Middle frontal gyrus (tissue), 1 donor: ENCODE measurements around the gene JTB.

ENCODE experiments used
- DNase-seq: peaks from one replicate; pipeline ENCODE4 v3.0.0-alpha.2; 2015; ENCODE audit warnings: low spot score; ENCODE audit errors: extremely low spot score

JTB gene

DNA sequence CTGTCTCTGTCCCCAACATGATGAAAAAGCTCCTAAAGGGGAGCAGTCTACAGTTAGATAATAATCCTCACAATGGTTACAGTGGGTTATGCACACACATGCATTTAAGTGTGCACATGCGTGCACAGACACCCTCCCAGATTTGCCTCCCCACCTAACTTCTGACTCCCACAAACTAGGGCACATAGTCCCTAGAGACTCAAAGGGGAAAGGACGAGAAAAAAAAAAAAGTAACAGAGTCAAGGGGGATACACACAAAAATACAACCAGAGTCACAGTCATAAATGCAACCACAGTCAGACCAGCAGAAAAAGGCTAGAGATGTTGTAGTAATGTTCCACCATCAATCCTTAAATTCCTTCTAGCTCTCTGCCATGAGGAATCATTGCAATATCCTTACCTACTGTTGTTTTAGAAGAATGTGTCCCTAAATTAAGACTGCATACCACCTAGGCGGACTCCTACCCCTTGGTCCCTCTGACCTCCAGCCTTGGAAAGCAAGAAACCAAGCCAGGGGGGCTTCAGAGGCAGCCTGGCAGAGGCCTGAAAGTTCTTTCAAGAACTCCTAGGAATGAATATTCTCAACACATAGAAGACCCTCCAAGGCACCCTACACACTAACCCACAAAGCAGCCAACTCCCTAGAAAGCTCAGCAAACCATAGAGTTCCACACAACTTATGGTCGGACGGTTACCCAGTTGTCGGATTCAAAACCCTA lies 20.3 kb downstream of the JTB start:
- no peak for DNase-seq

DNA sequence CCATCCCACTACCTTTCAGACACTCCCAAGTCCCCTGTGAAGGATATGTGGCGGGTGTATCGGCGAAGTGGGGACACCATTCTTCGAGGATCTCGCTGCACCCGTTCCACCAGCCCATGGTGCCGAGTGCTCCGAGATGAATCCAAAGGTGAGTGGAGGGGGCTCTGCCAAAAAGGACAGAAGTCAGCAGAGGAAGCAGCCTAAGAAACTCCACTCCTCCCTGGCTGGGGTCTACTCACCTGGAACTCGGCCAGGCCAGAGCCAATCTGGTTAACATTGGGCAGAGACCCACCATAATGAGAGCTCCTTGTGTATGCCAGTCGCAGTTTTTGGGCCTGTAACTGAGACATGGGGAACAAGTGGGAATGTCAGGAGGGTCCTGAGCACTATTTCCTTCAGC lies 22.6 kb downstream of the JTB start:
- DNase-seq: no peak

DNA sequence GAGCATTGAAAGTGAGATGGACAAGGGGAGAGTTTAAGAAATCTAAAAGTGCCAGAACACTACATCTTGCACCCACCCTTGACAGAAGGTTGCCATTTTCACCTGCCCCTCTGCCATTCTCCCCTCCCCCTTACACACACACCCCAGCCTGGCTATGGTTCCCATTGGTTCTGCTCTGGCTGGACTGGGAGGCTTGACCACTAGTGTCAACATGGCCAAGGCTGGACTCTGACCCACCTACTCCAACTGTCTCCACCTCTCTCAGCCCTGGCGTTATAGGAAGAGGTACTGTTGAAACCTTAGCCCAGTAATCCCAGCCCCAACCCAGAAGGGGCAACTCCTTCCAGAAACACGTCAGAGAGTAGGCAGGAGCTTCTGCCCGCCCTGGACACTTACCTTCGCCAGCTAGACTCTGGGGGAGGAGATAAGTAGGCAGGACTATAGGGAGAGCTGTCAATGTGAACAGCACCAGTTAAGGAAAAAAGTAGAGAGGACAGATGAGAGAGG lies 23.6 kb downstream of the JTB start:
- no peak for DNase-seq

DNA sequence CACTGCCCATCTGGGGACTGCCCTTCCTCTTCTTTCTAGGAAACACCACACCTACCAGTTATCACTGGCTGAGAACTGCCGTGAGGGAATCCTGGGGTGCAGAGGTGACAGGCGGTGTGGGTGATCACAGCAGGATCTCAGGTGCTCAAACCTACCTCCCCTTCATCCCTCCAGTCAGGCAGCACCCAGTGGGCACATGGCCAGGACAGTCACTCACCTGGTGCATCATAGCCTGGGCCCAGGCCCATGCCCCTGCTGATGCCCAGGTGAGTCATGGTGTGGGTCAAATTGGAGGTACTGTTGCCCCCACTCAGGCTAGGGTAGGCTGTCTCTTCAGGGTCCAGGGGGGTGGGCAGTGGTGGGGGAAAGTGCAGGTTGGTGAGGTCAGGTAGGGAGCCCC lies 25.7 kb downstream of the JTB start:
- DNase-seq: no peak

DNA sequence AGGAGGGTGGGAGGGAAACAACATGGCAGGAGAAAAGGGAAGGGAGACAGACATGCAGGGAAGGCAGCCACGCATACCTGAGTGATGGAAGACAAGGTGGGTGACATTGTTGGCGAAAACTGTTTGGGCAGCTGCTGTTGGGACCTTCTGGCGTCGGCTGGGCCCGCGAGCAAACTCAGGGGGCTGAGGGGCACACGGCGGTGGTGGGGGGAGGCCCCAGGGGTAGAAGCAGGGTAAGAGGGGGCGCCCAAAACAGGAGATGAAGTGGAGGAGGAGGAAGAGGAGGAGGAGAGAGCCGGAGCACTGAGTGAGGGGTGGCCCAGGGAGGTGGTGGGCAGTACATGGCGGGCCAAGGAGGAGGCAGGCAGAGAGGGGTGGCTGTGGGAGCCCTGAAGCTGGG lies 26.3 kb downstream of the JTB start:
- DNase-seq: no peak

DNA sequence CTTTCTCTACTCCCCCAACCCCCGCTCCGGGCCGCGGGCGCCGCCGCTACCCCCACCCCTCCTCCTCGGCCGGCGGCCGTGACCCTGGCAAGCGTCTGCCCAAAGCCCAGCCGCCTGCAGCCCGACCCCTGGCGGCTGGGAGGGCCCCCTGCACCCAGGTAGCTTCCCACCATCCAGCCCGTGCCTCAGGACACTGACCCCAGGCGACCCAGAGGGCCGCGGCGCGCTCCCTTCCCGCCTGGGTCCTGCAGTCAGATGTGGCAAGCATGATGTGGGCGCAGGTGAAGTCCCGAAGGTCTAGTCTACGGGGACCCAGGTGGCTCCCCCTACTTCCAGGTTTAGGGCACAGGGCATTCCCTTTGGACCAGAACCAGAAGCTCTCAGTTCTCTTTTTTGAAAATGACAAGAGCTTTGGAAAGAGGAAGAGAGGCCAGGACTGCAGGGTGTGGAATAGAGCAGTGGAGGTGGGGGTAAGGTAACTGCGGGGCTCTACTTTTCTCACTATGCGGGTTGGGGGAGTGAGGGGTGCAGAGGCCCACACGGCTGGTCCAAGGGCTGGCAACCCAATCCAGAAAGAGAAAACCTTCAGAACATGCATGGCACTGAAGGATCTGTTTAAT lies 30.7 kb downstream of the JTB start, which contains the start of gene DENND4B:
DENND4B (minus strand) TSS at position 97 of the 620 bp plus-strand sequence. CDS start 2,344 bp downstream, outside the sequence.
- peak; percentile 73 for DNase-seq

DNA sequence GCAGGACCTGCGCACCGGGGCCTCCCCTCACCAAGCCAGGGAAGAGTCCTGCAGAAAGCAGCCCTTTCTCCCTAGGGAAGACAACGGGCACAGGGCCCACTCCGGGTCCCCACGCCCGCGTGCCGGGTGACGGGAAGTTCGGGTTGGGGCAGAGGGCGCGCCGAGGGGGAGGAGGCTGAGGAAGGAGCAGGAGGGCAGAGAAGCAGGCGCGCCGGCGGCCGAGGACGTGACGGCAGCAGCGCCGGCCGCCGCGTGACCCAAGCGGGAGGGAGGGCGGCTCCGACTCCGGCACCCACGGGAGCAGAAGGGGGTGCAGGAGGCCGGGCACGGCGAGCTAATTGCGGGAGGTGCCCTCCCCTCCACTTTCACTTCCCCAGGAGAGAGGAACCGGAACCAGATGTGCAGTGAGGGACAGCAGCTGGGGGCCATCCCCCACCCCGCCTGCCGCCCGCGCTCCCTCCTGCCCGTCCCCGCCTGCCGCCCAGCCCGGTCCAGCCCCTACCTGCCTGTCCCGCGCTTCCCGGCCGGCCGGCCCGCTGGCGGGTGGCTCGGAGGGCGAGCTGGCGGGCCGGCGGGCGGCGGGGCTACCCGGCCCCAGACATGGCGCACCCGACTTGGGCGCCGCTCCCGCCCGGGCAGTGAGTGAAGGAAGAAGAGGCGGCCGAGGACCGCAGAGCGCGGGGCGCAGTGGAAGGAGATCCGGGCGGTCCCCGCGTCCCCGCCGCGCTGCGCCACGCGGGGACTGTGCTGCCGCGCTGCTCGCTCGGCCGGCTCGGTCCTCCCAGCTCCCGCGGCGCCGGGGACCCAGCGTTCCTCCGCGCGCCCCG lies 31.5 kb downstream of the JTB start:
- no peak for DNase-seq

DNA sequence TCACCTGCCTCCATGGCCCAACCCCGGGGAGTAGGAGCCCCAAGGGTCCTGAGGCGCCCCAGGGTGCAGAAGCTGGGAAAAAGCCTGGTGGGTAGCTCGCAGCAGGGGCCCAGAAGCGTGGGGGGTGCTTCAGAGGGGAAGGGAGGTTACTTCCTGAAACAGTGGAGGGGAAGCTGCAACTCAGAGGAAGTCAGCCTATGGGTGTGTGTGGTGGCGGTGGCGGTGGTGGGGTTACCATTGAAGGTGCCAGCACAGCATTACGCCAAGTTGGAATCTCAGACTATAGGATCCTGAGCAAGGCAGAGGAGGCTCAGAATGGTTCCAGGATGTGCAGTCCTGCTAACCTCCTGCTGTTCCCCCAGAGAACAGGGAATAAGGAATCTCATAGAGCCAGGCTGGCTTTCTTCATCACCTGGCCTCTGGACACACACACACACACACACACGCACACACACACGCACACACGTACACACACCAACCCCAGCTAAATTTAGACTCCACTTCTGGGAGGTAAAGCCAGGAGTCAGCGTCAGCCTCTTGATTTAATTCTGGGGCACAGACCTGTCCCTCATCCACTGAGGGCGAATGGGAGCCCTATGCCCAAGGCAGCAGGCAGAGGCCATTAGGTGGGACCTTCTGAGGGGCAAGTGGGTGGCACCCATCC lies 32.2 kb downstream of the JTB start:
- DNase-seq: no peak

DNA sequence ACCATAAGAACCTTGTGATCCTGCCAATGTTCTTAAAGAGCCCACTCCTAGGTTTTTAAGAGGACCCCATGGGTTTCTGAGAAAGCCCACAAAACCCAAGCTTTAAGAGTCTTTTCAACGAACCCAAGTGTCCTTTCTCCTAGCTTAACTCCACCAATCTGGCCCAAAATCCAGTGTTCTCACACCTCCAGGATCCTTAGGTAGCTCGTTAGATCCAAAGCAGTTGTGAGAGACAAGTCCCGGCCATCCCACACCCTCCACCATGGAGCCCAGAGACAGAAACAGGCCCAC lies 32.7 kb downstream of the JTB start:
- no peak for DNase-seq

DNA sequence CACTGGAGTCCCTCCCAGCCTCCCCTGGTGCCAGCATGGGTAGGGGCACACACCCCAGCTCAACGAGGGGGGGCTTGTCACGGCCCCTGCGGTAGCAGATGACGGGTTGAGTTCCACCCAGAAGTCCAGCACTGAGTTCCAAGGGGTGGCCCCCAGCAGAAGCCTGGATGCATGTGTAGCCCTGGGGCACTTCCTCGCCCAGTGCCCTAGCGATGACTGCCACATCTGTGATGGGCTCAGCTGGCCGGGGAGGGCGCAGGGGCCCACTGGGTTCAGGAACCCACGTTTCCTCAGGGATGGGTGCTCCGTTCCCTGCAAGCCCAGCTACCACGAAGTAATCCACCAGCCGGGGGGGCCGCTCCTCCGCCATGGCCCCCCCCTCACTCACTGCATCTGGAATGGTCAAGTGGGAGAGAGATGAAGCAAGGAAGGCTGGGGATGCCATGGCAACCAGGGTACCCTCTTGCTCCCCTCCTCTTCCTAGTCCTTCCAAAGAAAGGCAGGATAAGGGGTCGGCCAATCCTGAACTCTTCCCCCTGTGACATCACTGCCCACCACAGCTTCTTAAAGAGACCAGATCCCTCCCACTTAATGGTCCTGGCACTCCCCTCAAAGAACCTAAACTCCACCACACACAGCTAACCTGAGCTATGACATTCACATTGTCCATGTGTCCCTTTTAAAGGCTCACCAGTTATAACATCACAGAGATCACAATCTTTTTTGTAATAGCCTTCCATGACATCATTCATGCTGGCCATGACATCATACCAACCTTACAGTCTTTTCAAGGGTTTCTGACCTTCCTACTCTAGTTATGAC lies 33.3 kb downstream of the JTB start:
- no peak for DNase-seq

DNA sequence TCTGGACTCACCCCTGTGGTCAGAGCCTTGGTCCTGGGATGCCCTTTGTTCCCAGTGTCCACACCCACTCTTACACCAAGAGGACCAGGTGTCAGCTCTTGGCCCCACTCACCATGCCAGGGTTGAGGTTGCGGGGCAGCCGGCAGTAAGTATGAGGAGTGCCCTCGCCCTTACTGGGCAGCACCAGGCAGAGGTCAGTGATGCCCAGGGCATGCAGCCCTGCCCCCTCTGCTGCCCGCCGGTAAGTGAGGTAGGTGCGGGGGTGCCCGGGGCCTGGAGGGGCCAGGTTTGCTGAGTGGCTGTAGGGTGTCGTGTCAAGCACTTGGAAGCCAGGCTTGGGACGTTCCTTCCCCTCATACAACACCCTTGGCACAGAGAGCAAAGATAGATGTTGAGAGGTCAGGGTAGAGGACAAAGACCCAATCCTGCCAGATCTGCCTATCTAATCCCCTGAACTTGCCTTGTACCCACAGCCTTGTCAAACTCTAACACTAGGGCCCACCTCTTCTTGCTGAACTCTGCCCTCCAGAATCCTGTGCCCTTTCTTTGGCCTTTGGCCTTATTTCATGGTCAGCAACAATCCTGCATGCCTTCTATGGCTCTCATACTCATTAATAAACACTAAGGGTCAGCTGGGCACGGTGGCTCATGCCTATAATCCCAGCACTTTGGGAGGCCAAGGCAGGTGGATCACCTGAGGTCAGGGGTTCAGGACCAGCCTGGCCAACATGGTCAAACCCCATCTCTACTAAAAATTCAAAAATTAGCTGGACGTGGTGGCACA lies 34.5 kb downstream of the JTB start:
- DNase-seq: no peak

DNA sequence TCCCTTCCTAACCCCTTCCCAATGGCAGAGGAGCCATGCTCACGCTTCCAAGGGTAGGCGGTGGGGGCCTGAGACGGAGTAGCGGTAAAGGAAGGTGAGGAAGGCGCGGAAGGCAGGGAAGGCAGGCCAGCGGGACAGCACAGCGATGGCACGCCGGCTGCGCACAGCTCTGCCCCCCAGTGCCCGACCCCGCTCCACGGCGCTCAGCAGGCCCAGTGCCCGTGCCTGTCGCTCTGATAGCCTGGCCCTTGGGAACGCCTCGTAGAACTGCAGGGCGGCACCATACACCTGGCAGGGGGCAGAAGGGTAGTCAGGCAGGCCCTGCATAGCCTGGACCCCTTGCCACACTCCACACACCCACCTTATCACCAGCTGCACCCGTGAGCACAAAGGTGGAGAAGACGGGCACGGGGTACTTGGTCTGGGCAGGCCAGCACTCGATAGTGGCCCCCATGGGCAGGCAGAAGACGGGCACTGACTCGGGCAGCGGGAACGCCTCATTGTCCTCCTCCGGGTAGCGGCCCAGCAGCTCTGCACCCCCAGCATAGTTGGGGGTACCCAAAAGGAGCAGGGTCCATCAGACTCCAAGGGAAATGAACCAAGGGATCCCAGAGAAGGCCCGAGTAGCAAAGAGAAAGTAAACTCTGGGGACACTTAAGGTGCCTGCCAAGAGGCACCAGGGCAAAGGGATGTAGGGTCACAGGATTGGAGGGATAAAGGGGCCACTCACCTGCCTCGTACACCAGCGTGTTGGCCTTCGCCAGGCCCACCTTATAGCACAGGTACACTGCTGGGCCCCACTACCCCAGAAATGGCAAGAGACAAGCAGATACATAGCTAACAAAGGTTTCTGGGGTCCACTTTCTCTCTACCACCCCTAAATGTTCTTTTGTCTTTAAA lies 35.4 kb downstream of the JTB start:
- no peak for DNase-seq

DNA sequence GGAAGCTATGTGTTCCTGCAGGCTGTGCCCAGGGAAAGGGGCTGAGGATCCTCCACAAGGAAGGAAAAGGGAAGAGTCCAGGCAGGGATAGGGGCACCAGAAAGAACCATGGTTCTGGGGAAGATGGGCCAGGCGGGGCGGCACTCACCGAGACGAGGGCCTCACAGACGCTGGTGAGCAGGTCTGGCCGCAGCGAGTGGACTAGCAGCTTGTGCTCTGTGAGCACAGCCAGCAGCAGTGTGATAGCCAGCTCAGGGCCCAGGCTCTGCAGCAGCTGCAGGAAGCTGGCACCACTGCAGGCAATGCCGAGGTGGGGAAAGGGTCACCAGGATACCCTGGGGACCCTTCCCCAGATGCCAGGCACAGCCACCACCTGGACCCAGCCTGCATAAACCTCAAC lies 36.7 kb downstream of the JTB start:
- no peak for DNase-seq

DNA sequence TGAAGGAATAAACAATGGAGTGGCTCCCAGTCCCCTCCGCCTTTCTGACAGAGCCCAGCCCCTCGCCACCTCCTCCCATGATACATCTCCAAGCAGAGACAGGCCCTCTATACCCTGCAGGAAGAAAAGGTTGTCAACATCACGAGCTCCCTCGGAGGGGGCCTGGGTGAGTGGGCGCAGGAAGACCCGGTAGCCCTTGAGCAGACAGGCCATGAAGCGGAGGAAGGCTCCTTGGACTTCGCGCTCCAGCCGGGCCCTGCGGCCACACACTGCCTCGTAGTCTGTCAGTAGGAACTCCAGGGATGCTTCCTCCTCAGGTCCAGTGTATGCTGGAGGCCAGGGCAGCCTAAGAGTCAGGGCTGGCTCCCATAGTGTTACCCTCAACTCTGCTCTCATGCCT lies 38.0 kb downstream of the JTB start:
- no peak for DNase-seq

DNA sequence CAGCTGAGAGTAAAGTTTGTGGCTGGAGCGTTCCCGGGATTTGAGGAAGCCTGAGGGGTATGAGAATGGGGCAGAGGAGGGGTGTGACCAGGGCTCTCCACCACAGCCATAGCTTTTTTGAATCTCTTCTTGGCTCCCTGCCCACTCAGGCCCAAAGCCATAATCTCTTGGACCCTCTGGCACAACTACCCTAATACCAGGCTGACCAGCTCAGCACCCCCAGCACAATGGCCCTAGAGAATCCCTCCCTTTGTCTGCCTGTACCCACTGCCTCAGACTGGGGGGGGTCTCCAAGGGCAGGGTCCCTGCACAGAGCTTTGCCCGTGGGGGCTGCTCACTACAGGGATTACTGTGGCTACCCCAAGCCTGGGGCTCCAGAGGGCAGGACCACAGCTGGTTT lies 38.5 kb downstream of the JTB start:
- no peak for DNase-seq

DNA sequence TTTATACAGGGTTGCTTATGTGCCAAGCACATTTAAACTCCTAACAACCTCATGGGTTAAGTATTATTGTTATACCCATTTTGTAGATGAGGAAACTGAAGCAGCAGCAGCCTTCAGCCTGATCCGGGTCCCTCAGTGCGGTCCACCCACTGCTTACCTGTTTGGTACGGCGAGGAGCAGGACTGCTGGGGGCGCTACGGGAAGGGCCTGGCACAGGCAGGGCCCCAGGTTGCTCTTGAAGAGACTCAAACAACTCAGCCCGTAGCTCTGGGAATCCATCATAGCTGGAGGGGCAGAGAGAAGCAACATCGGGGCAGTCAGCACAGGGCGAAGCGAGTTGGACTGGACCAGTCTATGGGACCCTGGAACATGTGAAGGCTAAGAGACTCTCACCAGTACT lies 40.1 kb downstream of the JTB start:
- no peak for DNase-seq

DNA sequence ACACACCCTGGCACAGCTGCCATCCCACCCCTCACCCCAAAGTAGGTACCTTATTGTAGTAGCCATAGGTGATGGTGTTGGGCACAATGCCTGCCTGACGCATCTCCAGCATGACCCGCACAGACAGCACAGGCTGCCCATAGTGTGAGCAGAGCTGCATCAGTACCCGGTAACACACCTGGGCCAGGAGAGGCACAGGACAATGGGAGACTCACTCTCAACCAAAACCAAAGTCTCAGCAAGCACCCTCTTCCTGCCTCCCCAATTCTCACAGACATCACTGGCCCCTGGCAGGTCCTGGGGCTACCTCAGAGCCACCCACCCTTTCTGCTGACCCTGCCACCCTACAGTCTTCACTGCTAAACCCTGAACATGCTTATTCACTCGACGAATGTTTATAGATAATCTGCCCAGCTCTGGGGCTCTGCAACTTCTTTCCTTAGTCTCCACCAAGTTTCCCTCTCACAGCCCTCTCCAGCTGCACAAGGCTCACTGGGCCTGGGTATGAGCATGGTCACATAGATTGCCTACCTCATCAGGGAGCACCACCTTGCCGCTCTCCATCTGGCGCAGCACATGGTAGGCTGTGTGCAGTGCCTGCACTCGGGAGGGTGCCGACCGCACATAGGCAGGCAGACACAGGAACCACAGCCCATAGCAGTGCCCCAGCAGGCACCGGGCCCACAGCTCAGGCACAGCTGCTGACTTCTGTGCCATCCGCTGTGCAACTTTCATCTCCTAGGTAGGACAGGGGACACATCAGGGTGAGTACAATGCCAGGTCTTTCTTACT lies 41.3 kb downstream of the JTB start:
- DNase-seq: no peak

DNA sequence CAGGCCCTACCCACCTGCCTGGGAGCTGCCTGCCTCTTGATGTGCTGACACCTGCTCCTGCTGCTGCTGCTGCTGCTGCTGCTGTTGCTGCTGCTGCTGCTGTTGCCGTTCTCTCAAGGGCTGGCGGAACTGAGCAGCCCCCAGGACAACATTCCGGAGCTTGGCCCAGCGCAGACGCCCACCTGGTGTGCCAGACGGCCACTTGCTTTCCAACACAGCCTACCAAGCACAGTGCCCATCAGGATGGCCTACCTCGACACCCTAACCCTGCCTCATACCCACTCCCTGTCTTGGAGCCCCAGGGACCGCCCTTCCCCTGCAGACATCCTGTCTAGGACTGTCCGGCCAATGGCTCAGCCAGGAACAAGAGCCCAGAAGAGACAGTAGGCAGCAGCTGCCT lies 42.7 kb downstream of the JTB start:
- DNase-seq: no peak
